PC-3 (cell line): ENCODE data around the gene MAP7.

Experiments used
- CTCF ChIP-seq: fragments of 300-600 bp; sonication (generic); conservative IDR thresholded peaks from 2 replicates; pipeline ENCODE4 v1.5.1; 2017; ENCODE audit warnings: antibody characterized with exemption, low read depth, mild to moderate bottlenecking, low read length
- EZH2 ChIP-seq: fragments of 300-600 bp; sonication (generic); IDR thresholded peaks from one replicate; pipeline ENCODE4 v1.6.1; 2017; ENCODE audit warnings: antibody characterized with exemption, mild to moderate bottlenecking, low read length; ENCODE audit not compliant: unreplicated experiment
- EZH2phosphoT487 ChIP-seq: fragments of 300-600 bp; sonication (generic); IDR thresholded peaks from 2 replicates; pipeline ENCODE4 v1.6.1; 2018; ENCODE audit warnings: mild to moderate bottlenecking, antibody characterized with exemption, low read length, borderline replicate concordance

- TF ChIP-seq CTCF (no peak), EZH2 (no peak), EZH2phosphoT487 (no peak)
Observed at GRCh38 chr6:136538836-136539235, 11.4 kb downstream of the MAP7 start.
